ENCODE data around the gene ADGRD1.

The ADGRD1 gene

GRCh38 chr12:131021154-131021541, 67.4 kb downstream of the ADGRD1 start:
- Histone ChIP-seq H3K4me2 (ENCODE audit: low read length) (no peak overlapping the region), H3K27me3 (ENCODE audit: insufficient read depth, low read length) (no peaks in the 10 kb centered on the region; the same call in 1 of the 2 replicates)
- TF ChIP-seq EZH2 (IDR thresholded peaks at IDR 0.05; ENCODE audit: borderline replicate concordance, low read length) (no peak), CTCF (IDR thresholded peaks at IDR 0.05; ENCODE audit: low read length) (no peak)

GRCh38 chr12:131024026-131024425, 70.3 kb downstream of the ADGRD1 start:
- H3K4me3 ChIP-seq (ENCODE audit: low read depth, low read length, poor library complexity, severe bottlenecking), result no peak overlapping the region
- no peaks in the 10 kb centered on the region for H3K79me2 ChIP-seq (ENCODE audit: insufficient read depth, low read length)
- no peaks in the 10 kb centered on the region for H3K36me3 ChIP-seq (ENCODE audit: insufficient read depth, low read length)
- H3K27ac ChIP-seq (ENCODE audit: low read depth, low read length, poor library complexity, severe bottlenecking), result no peak overlapping the region
- H3K9ac ChIP-seq (ENCODE audit: low read length), result no peak overlapping the region
- H3K9me2 ChIP-seq (ENCODE audit: low read depth, low read length), result no peaks in the 10 kb centered on the region
- H2AFZ ChIP-seq (ENCODE audit: low read length), result no peak overlapping the region
- no peaks in the 10 kb centered on the region for H4K20me1 ChIP-seq (ENCODE audit: insufficient read depth, low read length)
- no peak overlapping the region for H3K4me2 ChIP-seq (ENCODE audit: low read length)
- H3K9me3 ChIP-seq (ENCODE audit: low read length), result no peaks in the 10 kb centered on the region
- no peaks in the 10 kb centered on the region; the same call in 1 of the 2 replicates for H3K27me3 ChIP-seq (ENCODE audit: insufficient read depth, low read length)
- H3F3A ChIP-seq (ENCODE audit: insufficient read depth, low read length), result no peaks in the 10 kb centered on the region
- no peaks in the 10 kb centered on the region for H3K4me1 ChIP-seq (ENCODE audit: insufficient read depth, low read length, severe bottlenecking)
- TF ChIP-seq EZH2 (IDR thresholded peaks at IDR 0.05; ENCODE audit: borderline replicate concordance, low read length) (no peak), CTCF (IDR thresholded peaks at IDR 0.05; ENCODE audit: low read length) (no peak)

More at GRCh38 chr12:131021154-131021541, 67.4 kb downstream of the ADGRD1 start:
- Histone ChIP-seq H3F3A (ENCODE audit: insufficient read depth, low read length) (no peaks in the 10 kb centered on the region), H3K9ac (ENCODE audit: low read length) (no peak overlapping the region), H3K27ac (ENCODE audit: low read depth, low read length, poor library complexity, severe bottlenecking) (no peak overlapping the region), H4K20me1 (ENCODE audit: insufficient read depth, low read length) (no peaks in the 10 kb centered on the region), H2AFZ (ENCODE audit: low read length) (no peak overlapping the region), H3K9me3 (ENCODE audit: low read length) (no peaks in the 10 kb centered on the region), H3K36me3 (ENCODE audit: insufficient read depth, low read length) (no peaks in the 10 kb centered on the region), H3K4me3 (ENCODE audit: low read depth, low read length, poor library complexity, severe bottlenecking) (no peak overlapping the region), H3K79me2 (ENCODE audit: insufficient read depth, low read length) (no peaks in the 10 kb centered on the region), H3K9me2 (ENCODE audit: low read depth, low read length) (no peaks in the 10 kb centered on the region), H3K4me1 (ENCODE audit: insufficient read depth, low read length, severe bottlenecking) (no peaks in the 10 kb centered on the region)

- H3K4me3 ChIP-seq (ENCODE audit: low read depth, low read length, poor library complexity, severe bottlenecking), result no peak overlapping the region
- no peak for TF ChIP-seq CTCF (IDR thresholded peaks at IDR 0.05; ENCODE audit: low read length)
- TF ChIP-seq EZH2 (IDR thresholded peaks at IDR 0.05; ENCODE audit: borderline replicate concordance, low read length), result no peak
- H3K4me2 ChIP-seq (ENCODE audit: low read length), result no peak overlapping the region
- H3K9ac ChIP-seq (ENCODE audit: low read length), result no peak overlapping the region
- H3F3A ChIP-seq (ENCODE audit: insufficient read depth, low read length), result no peaks in the 10 kb centered on the region
- no peaks in the 10 kb centered on the region for H3K9me3 ChIP-seq (ENCODE audit: low read length)
- no peaks in the 10 kb centered on the region for H4K20me1 ChIP-seq (ENCODE audit: insufficient read depth, low read length)
- H3K27me3 ChIP-seq (ENCODE audit: insufficient read depth, low read length), result no peaks in the 10 kb centered on the region
- H3K4me1 ChIP-seq (ENCODE audit: insufficient read depth, low read length, severe bottlenecking), result no peaks in the 10 kb centered on the region
- no peaks in the 10 kb centered on the region for H3K9me2 ChIP-seq (ENCODE audit: low read depth, low read length)
- H2AFZ ChIP-seq (ENCODE audit: low read length), result no peak overlapping the region
- H3K79me2 ChIP-seq (ENCODE audit: insufficient read depth, low read length), result no peaks in the 10 kb centered on the region
- H3K36me3 ChIP-seq (ENCODE audit: insufficient read depth, low read length), result no peaks in the 10 kb centered on the region
- no peak overlapping the region for H3K27ac ChIP-seq (ENCODE audit: low read depth, low read length, poor library complexity, severe bottlenecking)
Observed at GRCh38 chr12:131024721-131025120, 71.0 kb downstream of the ADGRD1 start.

Measured in OCI-LY1 (cell line).